ENCODE results near the gene ECHS1. TPM values are rescaled to one million over a fixed set of nuclear protein-coding genes. Genes with fewer than 3 reads are reported as not detected.
A peak's percentile ranks its signal among the peaks of the same experiment; 100 is the strongest.

The ECHS1 gene
- total RNA-seq, 1 donor from 2014 or later = 37.7 TPM

DNA sequence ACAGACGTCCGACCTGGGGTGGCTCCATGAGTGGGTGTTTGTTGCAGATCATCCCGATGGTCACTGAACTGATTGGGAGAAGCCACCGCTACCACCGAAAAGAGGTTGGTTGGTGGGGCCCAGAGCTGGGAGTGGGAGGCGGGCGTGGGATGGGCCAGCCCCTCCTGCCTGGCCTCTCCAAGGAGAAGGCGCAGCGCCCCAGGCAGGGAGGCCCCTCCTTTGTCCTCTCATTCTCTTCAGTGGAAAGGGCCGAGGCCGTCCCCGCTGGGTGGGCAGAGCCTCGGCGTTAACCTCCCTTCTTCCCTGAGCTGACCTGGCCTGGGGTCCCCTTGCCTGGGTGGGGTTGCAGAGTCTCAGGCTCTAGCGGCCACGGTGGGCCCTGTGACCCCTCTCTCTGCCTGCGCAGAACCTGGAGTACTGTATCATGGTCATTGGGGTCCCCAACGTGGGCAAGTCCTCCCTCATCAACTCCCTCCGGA is 26.0 kb upstream of the ECHS1 start:
- H3K9me3 Mint-ChIP-seq = no peaks in the 10 kb centered on the region
- no peak overlapping the region for H3K4me3 Mint-ChIP-seq
- intact Hi-C loops (cut with micrococcal nuclease) = no loop called here
- H3K36me3 Mint-ChIP-seq (ENCODE audit: low read depth) = peaks cover 75% of the 10 kb centered on the region
- ATAC-seq (ENCODE audit: low read depth) (no peak), DNase-seq (no peak)
- no peak overlapping the region for H3K27ac Mint-ChIP-seq
- TF ChIP-seq, protein P1, sequence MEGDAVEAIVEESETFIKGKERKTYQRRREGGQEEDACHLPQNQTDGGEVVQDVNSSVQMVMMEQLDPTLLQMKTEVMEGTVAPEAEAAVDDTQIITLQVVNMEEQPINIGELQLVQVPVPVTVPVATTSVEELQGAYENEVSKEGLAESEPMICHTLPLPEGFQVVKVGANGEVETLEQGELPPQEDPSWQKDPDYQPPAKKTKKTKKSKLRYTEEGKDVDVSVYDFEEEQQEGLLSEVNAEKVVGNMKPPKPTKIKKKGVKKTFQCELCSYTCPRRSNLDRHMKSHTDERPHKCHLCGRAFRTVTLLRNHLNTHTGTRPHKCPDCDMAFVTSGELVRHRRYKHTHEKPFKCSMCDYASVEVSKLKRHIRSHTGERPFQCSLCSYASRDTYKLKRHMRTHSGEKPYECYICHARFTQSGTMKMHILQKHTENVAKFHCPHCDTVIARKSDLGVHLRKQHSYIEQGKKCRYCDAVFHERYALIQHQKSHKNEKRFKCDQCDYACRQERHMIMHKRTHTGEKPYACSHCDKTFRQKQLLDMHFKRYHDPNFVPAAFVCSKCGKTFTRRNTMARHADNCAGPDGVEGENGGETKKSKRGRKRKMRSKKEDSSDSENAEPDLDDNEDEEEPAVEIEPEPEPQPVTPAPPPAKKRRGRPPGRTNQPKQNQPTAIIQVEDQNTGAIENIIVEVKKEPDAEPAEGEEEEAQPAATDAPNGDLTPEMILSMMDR (IDR thresholded peaks at IDR 0.05) = no peak
- H3K4me1 Mint-ChIP-seq = peaks cover 50% of the 10 kb centered on the region
- no peaks in the 10 kb centered on the region for H3K27me3 Mint-ChIP-seq
- ChIA-PET POLR2A (no interaction called here), CTCF (no interaction called here)

DNA sequence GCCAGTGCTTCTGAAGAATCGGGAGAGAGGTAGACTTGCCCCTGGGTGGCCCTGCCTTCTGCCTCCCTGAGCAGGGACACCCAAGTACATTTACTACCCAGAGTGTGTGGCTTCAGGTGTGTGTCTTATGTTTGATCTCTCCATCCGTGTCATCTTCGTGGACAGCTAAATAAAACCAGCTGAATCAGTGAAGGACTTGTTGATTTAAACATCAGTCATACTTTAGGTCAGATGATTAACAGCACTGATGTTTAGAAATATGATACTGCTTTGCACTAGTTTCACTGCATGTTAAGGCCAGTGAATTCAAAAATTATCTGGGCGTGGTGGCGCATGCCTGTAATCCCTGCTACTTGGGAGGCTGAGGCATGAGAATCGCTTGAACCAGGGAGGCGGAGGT is 24.8 kb upstream of the ECHS1 start:
- no peak for DNase-seq
- TF ChIP-seq, protein P1 (IDR thresholded peaks at IDR 0.05) = no peak
- intact Hi-C loops (cut with micrococcal nuclease) = no loop called here
- no peaks in the 10 kb centered on the region for H3K9me3 Mint-ChIP-seq
- no peaks in the 10 kb centered on the region for H3K27me3 Mint-ChIP-seq
- H3K4me3 Mint-ChIP-seq = no peak overlapping the region
- peaks cover 51% of the 10 kb centered on the region for H3K4me1 Mint-ChIP-seq
- H3K36me3 Mint-ChIP-seq (ENCODE audit: low read depth) = peaks cover 67% of the 10 kb centered on the region
- ChIA-PET CTCF (no interaction called here), POLR2A (interaction anchor here (1.1 kb wide), 1 partner anchor 27 kb away, joined by 3 read pairs; no protein-coding TSS in a partner anchor)
- peak overlapping the region; percentile 18 for H3K27ac Mint-ChIP-seq
- ATAC-seq (ENCODE audit: low read depth) = no peak

DNA sequence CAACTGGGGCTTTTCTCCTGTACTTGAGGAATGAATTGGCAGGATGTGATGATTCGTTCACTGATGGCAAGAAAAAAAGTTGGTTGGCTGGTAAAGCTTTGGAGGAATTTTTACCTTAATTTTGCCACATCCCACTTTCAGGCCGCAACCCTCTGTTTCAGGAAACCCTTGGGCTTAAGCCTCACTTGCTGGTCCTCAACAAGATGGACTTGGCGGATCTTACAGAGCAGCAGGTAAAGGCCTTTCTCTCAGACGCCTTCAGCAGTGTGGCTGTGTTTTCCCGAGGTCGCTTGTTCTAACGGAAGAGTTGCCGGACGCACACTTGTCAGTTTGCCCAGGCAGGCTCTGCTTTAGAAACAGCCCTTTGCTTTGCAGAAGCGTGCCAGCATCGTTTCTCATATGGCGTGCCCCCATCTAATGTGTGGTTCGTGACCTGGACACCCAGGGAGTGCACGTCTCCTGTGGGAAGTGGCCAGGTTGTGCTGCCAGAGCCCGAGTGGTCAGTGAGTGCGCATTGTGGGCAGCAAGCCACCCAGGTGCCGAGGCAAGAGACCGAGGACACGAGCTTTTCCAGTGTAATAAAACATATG is 23.0 kb upstream of the ECHS1 start:
- ChIA-PET POLR2A (no interaction called here), CTCF (interaction anchor here (1.1 kb wide), 1 partner anchor 66 kb away, joined by 4 read pairs; no protein-coding TSS in a partner anchor)
- Mint-ChIP-seq H3K9me3 (no peaks in the 10 kb centered on the region), H3K4me3 (no peak overlapping the region), H3K27me3 (no peaks in the 10 kb centered on the region), H3K36me3 (ENCODE audit: low read depth) (peaks cover 52% of the 10 kb centered on the region), H3K4me1 (peaks cover 59% of the 10 kb centered on the region), H3K27ac (no peak overlapping the region)
- TF ChIP-seq, protein P1 (IDR thresholded peaks at IDR 0.05) = no peak
- ATAC-seq (ENCODE audit: low read depth) (no peak), DNase-seq (no peak)
- intact Hi-C loops (cut with micrococcal nuclease) = no loop called here

DNA sequence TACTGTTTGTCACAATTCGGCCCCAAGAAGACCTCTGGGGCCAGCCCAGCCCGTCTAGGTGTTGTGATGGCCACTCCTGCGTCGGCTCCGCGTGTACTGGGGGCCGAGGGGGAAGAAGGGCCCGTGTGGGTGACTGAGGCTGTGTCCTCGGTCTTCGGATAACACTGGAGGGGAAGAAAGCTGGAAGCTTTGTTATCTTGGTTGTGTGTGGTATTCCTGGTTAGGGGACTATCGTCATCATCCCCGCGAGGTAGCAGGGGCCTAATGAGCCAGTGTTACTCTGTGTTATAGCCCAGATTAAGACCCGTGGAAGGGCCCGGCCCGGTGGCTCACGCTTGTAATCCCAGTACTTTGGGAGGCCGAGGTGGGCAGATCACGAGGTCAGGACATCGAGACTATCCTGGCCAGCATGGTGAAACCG is 21.7 kb upstream of the ECHS1 start:
- peaks cover 60% of the 10 kb centered on the region for H3K4me1 Mint-ChIP-seq
- ChIA-PET POLR2A (interaction anchor here (1.3 to 1.8 kb wide), 4 partner anchors 11 to 37 kb away, joined by 4 to 8 read pairs (median 6); partner anchors contain the start of genes FUOM and PAOX), CTCF (interaction anchor here (1.1 kb wide), 1 partner anchor 65 kb away, joined by 4 read pairs; no protein-coding TSS in a partner anchor)
- TF ChIP-seq, protein P1 (IDR thresholded peaks at IDR 0.05) = no peak
- H3K9me3 Mint-ChIP-seq = no peaks in the 10 kb centered on the region
- peaks cover 42% of the 10 kb centered on the region for H3K36me3 Mint-ChIP-seq (ENCODE audit: low read depth)
- peak overlapping the region; percentile 81 for H3K27ac Mint-ChIP-seq
- H3K4me3 Mint-ChIP-seq = peak overlapping the region; percentile 88
- no peaks in the 10 kb centered on the region for H3K27me3 Mint-ChIP-seq
- DNase-seq = no peak
- intact Hi-C loops (cut with micrococcal nuclease) = loop anchor here (1.0 to 2.0 kb wide), 6 partner anchors 16 to 126 kb away; partner anchors contain the start of genes ECHS1 and PAOX
- no peak for ATAC-seq (ENCODE audit: low read depth)

DNA sequence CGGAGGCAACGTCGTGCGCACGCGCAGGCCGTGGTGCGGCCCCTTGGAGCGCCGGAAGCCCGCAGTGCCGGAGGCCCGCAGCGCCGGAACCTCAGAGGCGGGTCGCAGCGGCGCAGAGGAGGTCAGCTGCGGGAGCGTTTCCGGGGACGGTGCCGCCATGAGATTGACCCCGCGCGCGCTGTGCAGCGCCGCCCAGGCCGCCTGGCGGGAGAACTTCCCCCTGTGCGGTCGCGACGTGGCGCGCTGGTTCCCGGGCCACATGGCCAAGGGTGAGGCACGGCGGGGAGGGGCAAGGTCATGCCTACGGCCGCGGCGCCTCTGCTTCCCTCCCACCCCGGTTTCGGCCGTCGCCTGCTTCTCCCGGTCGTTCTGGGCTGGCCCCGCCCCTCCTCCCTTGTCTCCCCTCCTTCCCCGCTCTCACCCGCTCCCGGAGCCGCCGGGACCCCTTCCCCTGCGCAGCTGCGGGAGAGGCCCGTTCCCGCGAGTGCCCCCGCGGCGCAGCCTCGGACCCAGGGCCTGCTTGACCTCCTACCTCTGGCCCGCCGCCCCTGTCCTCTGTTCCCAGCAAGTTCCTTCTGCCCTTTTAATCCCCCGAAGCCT is 21.0 kb upstream of the ECHS1 start, which contains the start of gene MTG1:
MTG1 (plus strand) TSS at position 94 of the 600 bp plus-strand sequence; CDS start at position 158, 64 bp downstream.
- peaks cover 35% of the 10 kb centered on the region for H3K36me3 Mint-ChIP-seq (ENCODE audit: low read depth)
- peaks cover 62% of the 10 kb centered on the region for H3K4me1 Mint-ChIP-seq
- peak within 1 kb of the TSS; percentile 88 for H3K4me3 Mint-ChIP-seq
- DNase-seq = peak; percentile 99
- ChIA-PET POLR2A (interaction anchor here (1.0 to 1.8 kb wide), 6 partner anchors 12 to 37 kb away, joined by 3 to 9 read pairs (median 6); partner anchors contain the start of genes ECHS1, FUOM and PAOX), CTCF (no interaction called here)
- TF ChIP-seq, protein P1 (IDR thresholded peaks at IDR 0.05) = no peak
- H3K9me3 Mint-ChIP-seq = no peaks in the 10 kb centered on the region
- ATAC-seq (ENCODE audit: low read depth) = peak; percentile 65
- peak within 1 kb of the TSS; percentile 81 for H3K27ac Mint-ChIP-seq
- no peaks in the 10 kb centered on the region for H3K27me3 Mint-ChIP-seq
- intact Hi-C loops (cut with micrococcal nuclease) = loop anchor here (1.0 to 2.0 kb wide), 6 partner anchors 15 to 127 kb away; partner anchors contain the start of genes ECHS1 and PAOX
